Endodermal cell (in vitro differentiated cells): ENCODE measurements around the gene PHF21B. TPM values are rescaled to one million over a fixed set of nuclear protein-coding genes. Genes with fewer than 3 reads are reported as not detected.

Experiments
- DNase-seq: peaks from one replicate; pipeline ENCODE4 v3.0.0-alpha.2; 2017
- H3K27ac ChIP-seq: 2 replicates; pipeline ENCODE4 v1.5.1; 2013; ENCODE audit warnings: mild to moderate bottlenecking, low read depth, low read length, moderate library complexity
- H3K27me3 ChIP-seq: 2 replicates; pipeline ENCODE4 v1.6.1; 2013; ENCODE audit warnings: mild to moderate bottlenecking, low read length, moderate library complexity; ENCODE audit not compliant: insufficient read depth, control insufficient read depth, poor library complexity, severe bottlenecking
- H3K36me3 ChIP-seq: 2 replicates; pipeline ENCODE4 v1.7.0; 2013; ENCODE audit warnings: mild to moderate bottlenecking, low read length, moderate library complexity; ENCODE audit not compliant: control insufficient read depth, insufficient read depth
- H3K4me1 ChIP-seq: one replicate; pipeline ENCODE4 v1.7.0; 2013; ENCODE audit warnings: low read length; ENCODE audit not compliant: control insufficient read depth, insufficient read depth
- H3K4me3 ChIP-seq: 2 replicates; pipeline ENCODE4 v1.5.1; 2013; ENCODE audit warnings: mild to moderate bottlenecking, low read length, moderate library complexity
- H3K9ac ChIP-seq: 2 replicates; pipeline ENCODE4 v1.6.1; 2013; ENCODE audit warnings: mild to moderate bottlenecking, low read length, moderate library complexity; ENCODE audit not compliant: poor library complexity, severe bottlenecking; ENCODE audit errors: extremely low read depth
- H3K9me3 ChIP-seq: 2 replicates; pipeline ENCODE4 v1.6.1; 2013; ENCODE audit warnings: mild to moderate bottlenecking, low read length, moderate library complexity; ENCODE audit not compliant: control insufficient read depth
- H3K27ac Mint-ChIP-seq: 2 replicates; pipeline ENCODE4 v1.8.0; 2020; ENCODE audit warnings: mixed read lengths
- H3K27me3 Mint-ChIP-seq: 2 replicates; pipeline ENCODE4 v1.8.0; 2021; ENCODE audit warnings: mild to moderate bottlenecking, mixed read lengths; ENCODE audit not compliant: insufficient read depth
- H3K36me3 Mint-ChIP-seq: 2 replicates; pipeline ENCODE4 v1.8.0; 2020; ENCODE audit warnings: low read depth, mixed read lengths
- H3K4me1 Mint-ChIP-seq: 2 replicates; pipeline ENCODE4 v1.8.0; 2020; ENCODE audit warnings: mixed read lengths
- H3K4me3 Mint-ChIP-seq: 2 replicates; pipeline ENCODE4 v1.8.0; 2020; ENCODE audit warnings: mild to moderate bottlenecking, moderate library complexity, mixed read lengths
- H3K9me3 Mint-ChIP-seq: 2 replicates; pipeline ENCODE4 v1.8.0; 2020; ENCODE audit warnings: mild to moderate bottlenecking, mixed read lengths
- CTCF ChIP-seq: fragments of 200-600 bp; sonication (generic); conservative IDR thresholded peaks from 2 replicates; pipeline ENCODE4 v1.5.0; 2021; ENCODE audit warnings: antibody characterized with exemption, mild to moderate bottlenecking
- WGBS, 2 experiments: methylation state at CpG; one replicate each; pipeline versions ENCODE4 v1.1.5 to v1.1.7; 2013; ENCODE audit warnings: missing lambda C conversion rate in 2 of 2, mixed read lengths in 1 of 2; ENCODE audit not compliant: insufficient coverage in 1 of 2, insufficient read length in 1 of 2; 5-methylcytosine and 5-hydroxymethylcytosine counted together
- total RNA-seq, 2 donors: library from RNA; stranded (reverse); fragmentation: NEBNext Ultra II Directional in 1 of 2; extraction: Animal tissue kit (Norgen Biotek cat#: 25700) in 1 of 2; gene quantifications; 2 replicates in 1 of 2; 3 replicates in 1 of 2; pipeline ENCODE4 v1.2.1, GENCODE V29; 2021

The PHF21B gene
- total RNA-seq, 2 donors from 2014 or later = 57.5 to 69.2 TPM

DNA sequence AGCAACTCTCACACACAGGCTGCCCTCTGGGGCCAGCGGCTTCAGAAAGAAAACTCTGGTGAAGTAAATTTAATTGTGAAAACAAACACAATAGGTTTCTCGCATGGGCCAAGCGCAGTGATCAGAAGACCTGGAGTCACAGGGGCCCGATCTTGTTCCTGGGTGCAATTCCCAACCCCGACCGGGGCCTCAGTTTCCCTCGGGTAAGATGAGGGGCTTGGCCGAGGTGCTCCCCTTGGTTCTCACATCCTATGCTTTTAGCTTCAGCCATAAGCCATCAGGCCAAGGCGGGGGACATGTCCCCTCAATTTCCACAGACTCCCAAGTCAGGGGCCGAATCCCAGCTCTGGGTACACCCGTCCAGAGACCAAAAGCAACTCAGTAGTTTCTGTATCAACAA lies 11.5 kb downstream of the PHF21B start:
- Histone ChIP-seq H3K27ac (no peak overlapping the region), H3K9me3 (no peaks in the 10 kb centered on the region), H3K4me3 (no peak overlapping the region), H3K9ac (no peak overlapping the region), H3K27me3 (no peaks in the 10 kb centered on the region), H3K4me1 (peaks cover 16% of the 10 kb centered on the region), H3K36me3 (peaks cover 64% of the 10 kb centered on the region)
- DNase-seq = no peak
- H3K27ac Mint-ChIP-seq = no peak overlapping the region
- H3K27me3 Mint-ChIP-seq = no peaks in the 10 kb centered on the region
- no peak for TF ChIP-seq CTCF
- no peaks in the 10 kb centered on the region for H3K9me3 Mint-ChIP-seq
- H3K4me1 Mint-ChIP-seq = peaks cover 31% of the 10 kb centered on the region
- no peak overlapping the region for H3K4me3 Mint-ChIP-seq
- H3K36me3 Mint-ChIP-seq = peaks cover 49% of the 10 kb centered on the region
- 93 to 97% methylated on average over 5 to 11 of the region's 11 CpGs for WGBS, 2 experiments

DNA sequence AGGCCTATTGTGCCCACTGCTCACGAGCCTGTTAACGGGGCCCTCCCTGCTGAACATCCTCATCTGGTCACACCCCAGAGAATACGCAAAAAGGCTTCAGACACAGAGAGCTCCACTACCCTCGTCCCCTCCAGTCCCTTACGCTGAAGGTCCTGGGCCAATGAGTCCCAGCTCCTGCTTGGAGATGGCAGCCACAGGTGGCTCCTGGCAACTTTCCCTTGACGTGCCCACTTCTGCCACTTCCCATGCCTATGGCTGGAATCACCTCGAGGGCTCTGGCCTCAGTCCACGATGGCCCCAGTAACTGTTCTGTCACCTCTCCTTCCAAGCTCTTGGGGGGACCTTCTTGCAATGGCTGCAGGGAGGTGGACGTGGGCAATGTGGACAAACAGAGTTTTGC lies 12.7 kb downstream of the PHF21B start:
- H3K4me1 Mint-ChIP-seq = peaks cover 31% of the 10 kb centered on the region
- Histone ChIP-seq H3K27ac (no peak overlapping the region), H3K27me3 (no peaks in the 10 kb centered on the region), H3K36me3 (peaks cover 53% of the 10 kb centered on the region), H3K9me3 (no peaks in the 10 kb centered on the region), H3K4me3 (no peak overlapping the region), H3K9ac (no peak overlapping the region), H3K4me1 (peaks cover 16% of the 10 kb centered on the region)
- no peak overlapping the region for H3K4me3 Mint-ChIP-seq
- no peak for DNase-seq
- H3K36me3 Mint-ChIP-seq = peaks cover 39% of the 10 kb centered on the region
- TF ChIP-seq CTCF = no peak
- H3K9me3 Mint-ChIP-seq = no peaks in the 10 kb centered on the region
- WGBS, 2 experiments = 91 to 92% methylated on average over 6 to 9 of the region's 9 CpGs
- no peaks in the 10 kb centered on the region for H3K27me3 Mint-ChIP-seq
- H3K27ac Mint-ChIP-seq = no peak overlapping the region

DNA sequence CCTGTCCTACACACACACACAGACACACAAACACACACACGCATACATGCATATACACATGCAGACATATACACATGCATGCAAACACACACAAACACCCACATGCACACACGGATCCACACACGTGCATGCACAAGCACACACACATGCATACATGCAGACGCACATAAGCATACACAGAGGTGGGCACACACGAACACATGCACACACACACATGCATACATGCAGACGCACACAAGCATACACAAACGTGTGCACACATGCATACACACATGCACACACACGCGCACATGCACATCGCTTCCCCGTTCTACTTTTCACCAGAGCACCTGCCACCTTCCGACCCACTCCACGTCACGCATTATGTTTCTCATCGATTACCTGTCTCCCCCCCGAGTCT lies 13.2 kb downstream of the PHF21B start:
- peaks cover 48% of the 10 kb centered on the region for H3K36me3 ChIP-seq
- Mint-ChIP-seq H3K27me3 (no peaks in the 10 kb centered on the region), H3K4me1 (peaks cover 30% of the 10 kb centered on the region), H3K9me3 (no peaks in the 10 kb centered on the region), H3K4me3 (no peak overlapping the region), H3K36me3 (peaks cover 35% of the 10 kb centered on the region), H3K27ac (peak overlapping the region; percentile 70)
- TF ChIP-seq CTCF = no peak
- H3K4me1 ChIP-seq = peaks cover 16% of the 10 kb centered on the region
- no peaks in the 10 kb centered on the region for H3K27me3 ChIP-seq
- 90 to 99% methylated on average over 13 to 16 of the region's 16 CpGs for WGBS, 2 experiments
- H3K9ac ChIP-seq = no peak overlapping the region
- H3K4me3 ChIP-seq = no peak overlapping the region
- no peaks in the 10 kb centered on the region for H3K9me3 ChIP-seq
- H3K27ac ChIP-seq = no peak overlapping the region
- no peak for DNase-seq
